Gastroesophageal sphincter (tissue), 4 donors: ENCODE data around the gene IRF2BP2. TPM values are rescaled to one million over a fixed set of nuclear protein-coding genes. Genes with fewer than 3 reads are reported as not detected.
A peak's percentile ranks its signal among the peaks of the same experiment; 100 is the strongest.

Source experiments
- ATAC-seq: fragments of 150-250 bp; one replicate; pipeline ENCODE4 v1.9.1; 2016; ENCODE audit warnings: mild to moderate bottlenecking, moderate library complexity
- H3K27ac ChIP-seq, 4 donors: fragments of 200-600 bp; sonication (generic) in 3 of 4; 1 replicate in 3 of 4; 2 replicates in 1 of 4; pipeline ENCODE4 v1.5.1; 2016 to 2019
- H3K27me3 ChIP-seq: fragments of 200-600 bp; sonication (generic); one replicate; pipeline ENCODE4 v1.5.1; 2019
- H3K36me3 ChIP-seq, 2 donors: fragments of 200-600 bp; sonication (generic); one replicate each; pipeline ENCODE4 v1.5.1; 2019; ENCODE audit warnings: control low read depth in 1 of 2
- H3K4me1 ChIP-seq, 3 donors: fragments of 200-600 bp; sonication (generic); 1 replicate in 2 of 3; 2 replicates in 1 of 3; pipeline ENCODE4 v1.5.1; 2016 to 2019; ENCODE audit warnings: control low read depth in 2 of 3
- H3K4me3 ChIP-seq, 2 donors: fragments of 200-600 bp; sonication (generic); one replicate each; pipeline ENCODE4 v1.5.1; 2019; ENCODE audit warnings: mild to moderate bottlenecking in 1 of 2, moderate library complexity in 1 of 2
- H3K9me3 ChIP-seq, 3 donors: fragments of 200-600 bp; sonication (generic); one replicate each; pipeline ENCODE4 v1.5.1; 2017 to 2019; ENCODE audit warnings: control low read depth in 2 of 3
- CTCF ChIP-seq, 4 experiments: fragments of 200-600 bp in 2 of 4; fragments of 450-650 bp in 2 of 4; sonication (generic) in 1 of 4; IDR thresholded peaks; one replicate each; pipeline ENCODE4 v1.5.1; 2017 to 2019; ENCODE audit warnings: antibody characterized with exemption in 4 of 4, mild to moderate bottlenecking in 2 of 4, moderate library complexity in 2 of 4
- EP300 ChIP-seq: sonication (generic); formaldehyde crosslinking; IDR thresholded peaks from one replicate; pipeline ENCODE4 v1.6.1; 2017; ENCODE audit warnings: antibody characterized with exemption, mild to moderate bottlenecking
- POLR2A ChIP-seq, 2 donors: fragments of 450-650 bp; IDR thresholded peaks; one replicate each; pipeline ENCODE4 v1.6.1; 2017; ENCODE audit warnings: antibody characterized with exemption in 2 of 2, mild to moderate bottlenecking in 2 of 2, moderate library complexity in 1 of 2
- POLR2AphosphoS5 ChIP-seq: sonication (generic); formaldehyde crosslinking; IDR thresholded peaks from one replicate; pipeline ENCODE4 v1.6.1; 2017; ENCODE audit warnings: antibody characterized with exemption
- WGBS, 2 donors: methylation state at CpG; one replicate each; pipeline ENCODE4 v1.1.5; 2018; ENCODE audit warnings: low coverage in 1 of 2; 5-methylcytosine and 5-hydroxymethylcytosine counted together
- total RNA-seq, 4 donors: library from RNA; depleted of rRNA; stranded (reverse); fragments of >200 nt; gene quantifications; one replicate each; pipeline ENCODE4 v1.1.0, GENCODE V29; 2016

The IRF2BP2 gene
- total RNA-seq, 4 donors from 2014 or later = 70.1 to 107 (median 104) TPM

DNA sequence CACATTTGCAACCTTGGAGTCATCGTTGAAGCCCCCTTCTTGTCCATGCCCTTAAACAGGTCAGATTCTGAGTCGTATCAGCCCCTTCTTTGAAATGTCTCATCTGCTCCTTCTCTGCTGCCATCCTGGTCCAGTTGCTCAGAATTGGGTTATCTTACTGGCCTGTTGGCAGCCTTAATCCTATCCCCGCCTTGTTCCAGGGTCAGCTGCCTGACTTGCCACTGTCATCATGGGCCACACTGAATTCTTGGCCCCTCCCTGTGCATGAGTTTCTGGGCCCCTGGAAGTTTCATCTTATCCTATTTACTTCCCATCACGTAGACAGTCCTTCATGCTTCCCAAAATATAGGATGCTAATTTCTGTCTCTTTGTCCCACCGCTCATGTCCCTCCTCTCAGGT, 23.7 kb downstream of the IRF2BP2 start:
- TF ChIP-seq POLR2AphosphoS5 (no peak), CTCF (IDR thresholded peaks at IDR 0.05) (no peak), EP300 (no peak), POLR2A (IDR thresholded peaks at IDR 0.05) (no peak)
- WGBS, 2 donors = 96 to 98% methylated on average over 4 to 5 of the region's 5 CpGs
- ATAC-seq = no peak
- Histone ChIP-seq H3K4me3 (no peak overlapping the region), H3K4me1 (peaks cover 16 to 82% (median 26%) of the 10 kb centered on the region in 3 donors), H3K27ac (peak overlapping the region; percentile 72 to 86 (median 82)), H3K9me3 (no peaks in the 10 kb centered on the region), H3K36me3 (no peaks in the 10 kb centered on the region), H3K27me3 (no peaks in the 10 kb centered on the region)

DNA sequence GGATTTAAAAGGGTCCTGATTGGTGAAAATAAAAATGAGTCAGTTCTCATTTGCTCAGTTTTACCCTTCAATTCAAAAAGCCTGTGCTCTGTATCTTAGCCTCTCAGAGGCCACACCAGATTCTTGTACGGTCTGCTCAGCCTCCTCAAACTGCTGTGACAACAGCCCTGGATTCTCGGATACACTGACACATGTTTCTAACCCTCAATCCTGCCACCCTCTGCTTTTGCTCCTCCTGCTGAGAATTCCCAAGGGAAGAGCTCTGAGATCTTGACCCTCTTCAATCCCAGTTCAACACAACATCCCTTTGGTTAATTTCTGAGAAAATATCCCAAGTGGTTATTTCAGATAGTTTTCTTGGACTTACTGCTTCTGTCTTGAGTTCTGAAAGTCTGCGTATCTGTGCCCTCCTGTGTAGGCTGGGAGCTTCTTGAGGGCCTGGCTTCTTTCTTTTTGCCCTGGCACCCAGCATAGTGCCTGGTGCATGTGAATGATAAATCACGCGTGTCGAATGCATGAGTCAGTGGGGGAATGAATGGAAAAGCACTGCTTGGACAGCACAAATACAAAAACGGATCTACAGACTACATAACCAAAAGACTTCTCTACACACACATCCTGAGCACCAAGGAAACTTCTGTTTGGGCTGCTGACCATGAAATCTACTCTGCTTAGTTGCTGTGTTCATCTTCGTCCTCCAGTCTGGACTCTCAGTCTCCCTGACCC, 24.5 kb downstream of the IRF2BP2 start:
- WGBS, 2 donors = 28 to 37% methylated on average over 6 to 7 of the region's 8 CpGs
- no peaks in the 10 kb centered on the region for H3K36me3 ChIP-seq
- peaks cover 16 to 77% (median 26%) of the 10 kb centered on the region in 3 donors for H3K4me1 ChIP-seq
- peak overlapping the region; percentile 72 to 86 (median 82) for H3K27ac ChIP-seq
- H3K27me3 ChIP-seq = no peaks in the 10 kb centered on the region
- ATAC-seq = peak; percentile 46
- TF ChIP-seq CTCF (IDR thresholded peaks at IDR 0.05) = no peak
- TF ChIP-seq POLR2A (IDR thresholded peaks at IDR 0.05) = no peak
- TF ChIP-seq EP300 = no peak
- TF ChIP-seq POLR2AphosphoS5 = peak; percentile 91
- H3K4me3 ChIP-seq = no peak overlapping the region
- no peaks in the 10 kb centered on the region for H3K9me3 ChIP-seq

DNA sequence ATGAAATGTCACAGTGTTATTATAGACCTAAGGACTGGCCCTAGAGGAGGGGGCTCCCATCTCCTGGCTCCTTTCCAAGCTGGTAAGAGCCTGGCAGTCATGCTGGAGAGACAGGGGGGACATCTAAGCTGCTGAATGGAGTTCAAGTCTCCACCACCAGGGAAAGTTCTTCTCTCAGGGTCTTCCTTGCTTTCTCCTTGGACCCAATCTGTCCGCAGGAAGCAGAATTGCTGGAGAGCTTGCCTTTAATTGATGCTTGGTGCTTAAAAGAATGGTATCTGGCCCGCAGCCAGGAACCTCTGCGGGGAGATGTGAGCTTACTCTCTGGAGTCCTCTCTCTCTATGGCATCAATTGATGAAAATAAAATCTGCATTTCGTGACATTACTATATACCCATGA, 25.1 kb downstream of the IRF2BP2 start:
- ATAC-seq = no peak
- WGBS, 2 donors = 11 to 26% methylated on average over 1 to 4 of the region's 4 CpGs
- H3K27me3 ChIP-seq = no peaks in the 10 kb centered on the region
- peaks cover 16 to 71% (median 26%) of the 10 kb centered on the region in 3 donors for H3K4me1 ChIP-seq
- H3K9me3 ChIP-seq = no peaks in the 10 kb centered on the region
- no peak overlapping the region for H3K4me3 ChIP-seq
- TF ChIP-seq POLR2A (IDR thresholded peaks at IDR 0.05) (no peak), POLR2AphosphoS5 (no peak)
- peak overlapping the region; percentile 72 to 86 (median 82) for H3K27ac ChIP-seq
- no peaks in the 10 kb centered on the region for H3K36me3 ChIP-seq

DNA sequence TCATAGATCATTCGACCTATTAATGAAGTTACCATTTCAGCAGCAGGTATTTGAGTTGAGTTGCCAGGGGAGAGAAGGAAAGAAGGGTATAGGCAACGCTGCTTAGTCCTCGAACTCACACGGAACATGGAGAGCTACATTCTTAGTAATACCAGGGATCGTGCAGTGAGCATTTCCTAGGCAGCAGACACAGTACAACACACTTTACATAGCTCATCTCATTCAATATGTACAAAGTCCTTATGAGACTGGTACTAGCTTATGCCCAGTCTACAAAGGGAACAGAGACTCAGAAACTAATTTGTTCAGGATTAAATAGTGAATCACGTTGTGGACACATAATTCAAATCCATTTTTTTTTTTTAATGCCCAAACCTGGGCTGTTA, 25.6 kb downstream of the IRF2BP2 start:
- H3K27ac ChIP-seq = peak overlapping the region; percentile 72 to 86 (median 82)
- no peak for TF ChIP-seq CTCF (IDR thresholded peaks at IDR 0.05)
- H3K9me3 ChIP-seq = no peaks in the 10 kb centered on the region
- no peak overlapping the region for H3K4me3 ChIP-seq
- peaks cover 16 to 66% (median 26%) of the 10 kb centered on the region in 3 donors for H3K4me1 ChIP-seq
- WGBS, 2 donors = 24 to 32% methylated on average over 6 of the region's 6 CpGs
- no peaks in the 10 kb centered on the region for H3K36me3 ChIP-seq
- no peaks in the 10 kb centered on the region for H3K27me3 ChIP-seq
- no peak for ATAC-seq

DNA sequence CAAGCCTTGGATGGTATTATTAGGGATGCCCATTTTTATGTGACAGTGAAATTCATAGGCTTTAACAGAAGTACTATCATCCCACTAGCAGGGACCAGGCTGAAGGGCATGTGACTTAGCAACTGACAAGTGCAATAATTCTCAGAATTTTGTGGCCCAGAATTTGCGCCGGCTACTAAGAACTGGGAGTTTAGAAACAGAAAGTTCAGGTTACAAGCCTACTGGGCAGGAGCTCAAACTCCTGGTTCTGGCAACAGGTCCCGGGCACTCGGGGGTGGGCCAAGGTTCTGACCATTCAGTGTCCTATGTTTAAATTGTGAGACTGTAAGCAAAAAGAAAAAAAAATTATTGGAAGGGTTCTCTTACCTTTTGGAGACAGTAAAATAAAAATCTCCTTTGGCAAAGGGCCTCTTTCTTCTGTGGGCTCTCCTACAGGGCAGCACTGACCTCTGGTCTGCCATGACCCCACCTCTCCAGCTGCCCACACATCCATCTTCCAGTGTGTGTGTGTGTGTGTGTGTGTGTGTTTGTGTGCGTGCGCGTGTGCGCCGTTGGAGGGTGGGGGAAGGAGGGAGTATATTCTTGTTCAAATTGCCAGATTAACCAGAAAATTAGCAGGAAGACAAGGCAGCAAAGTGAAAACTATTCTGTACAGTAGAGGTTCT, 26.1 kb downstream of the IRF2BP2 start:
- 50 to 68% methylated on average over 7 to 8 of the region's 9 CpGs for WGBS, 2 donors
- TF ChIP-seq CTCF (IDR thresholded peaks at IDR 0.05) (no peak), POLR2AphosphoS5 (peak; percentile 27), POLR2A (IDR thresholded peaks at IDR 0.05) (no peak)
- Histone ChIP-seq H3K27me3 (no peaks in the 10 kb centered on the region), H3K4me3 (no peak overlapping the region), H3K4me1 (peaks cover 16 to 61% (median 26%) of the 10 kb centered on the region in 3 donors), H3K36me3 (no peaks in the 10 kb centered on the region), H3K9me3 (no peaks in the 10 kb centered on the region), H3K27ac (peak overlapping the region; percentile 72 to 86 (median 82))
- peak; percentile 59 for ATAC-seq
